RKO (cell line): Measurements from ENCODE around the gene ARHGAP42.

ENCODE experiments used
- DNase-seq: peaks from one replicate; pipeline ENCODE4 v3.0.0-alpha.2; 2016; ENCODE audit warnings: low spot score

The ARHGAP42 gene

GRCh38 chr11:100831929-100832494, 144.9 kb downstream of the ARHGAP42 start:
- no peak for DNase-seq

GRCh38 chr11:100832829-100833228, 145.7 kb downstream of the ARHGAP42 start:
- no peak for DNase-seq

DNA sequence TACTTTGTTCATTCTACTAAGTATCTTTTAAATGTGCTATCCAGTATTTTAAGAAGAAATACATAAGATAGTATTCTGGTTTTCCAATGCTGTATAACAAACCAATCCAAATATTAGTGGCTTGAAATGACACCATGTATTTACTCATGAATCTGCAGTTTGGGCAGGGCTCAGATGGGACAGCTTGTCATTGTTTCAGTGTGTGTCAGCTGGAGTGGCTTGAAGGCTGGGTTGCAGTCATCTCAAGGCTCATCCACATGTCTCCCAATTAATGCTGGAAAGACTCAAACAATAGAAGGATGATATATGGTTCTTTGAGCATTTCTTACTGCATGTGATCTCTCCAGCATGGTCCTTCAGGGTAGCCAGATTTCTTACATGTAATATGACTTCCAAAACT, 146.2 kb downstream of the ARHGAP42 start:
- no peak for DNase-seq

DNA sequence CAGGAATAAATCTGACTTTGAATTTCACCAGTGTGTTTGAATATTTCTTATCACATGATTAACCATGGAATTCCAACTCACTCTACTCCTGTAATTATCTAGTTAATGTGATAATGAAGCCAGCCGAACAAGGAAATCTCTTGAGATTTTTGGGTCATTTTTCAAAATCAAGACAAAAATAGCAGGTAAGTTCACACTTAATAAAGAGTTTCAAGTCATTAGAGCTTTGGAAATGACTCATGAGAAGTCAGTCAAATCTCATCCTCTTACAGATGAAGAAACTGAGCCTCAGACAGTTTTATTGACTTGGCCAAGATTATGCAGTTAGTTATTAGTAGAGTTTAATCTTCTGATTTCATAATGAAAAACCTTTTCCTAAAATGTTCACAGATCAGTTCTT, 148.8 kb downstream of the ARHGAP42 start:
- no peak for DNase-seq

DNA sequence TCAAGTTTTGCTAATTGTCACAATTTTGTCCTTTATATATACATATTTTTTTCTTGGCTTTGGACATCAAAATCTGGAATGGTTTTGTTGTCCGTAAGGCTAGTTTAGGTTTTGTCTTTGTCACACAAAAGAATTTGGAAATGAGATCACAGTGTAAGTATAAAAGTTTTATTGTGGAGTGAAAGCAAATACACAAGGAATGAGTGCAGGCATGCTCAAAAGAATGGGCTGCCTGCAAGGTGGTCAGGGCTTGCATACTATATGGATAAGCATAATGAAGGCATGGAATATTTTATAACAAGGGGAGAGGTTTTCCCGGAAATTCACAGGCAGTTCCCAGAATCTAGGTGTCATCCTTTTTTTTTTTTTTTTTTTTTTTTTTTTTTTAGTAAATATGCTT, 150.2 kb downstream of the ARHGAP42 start:
- DNase-seq = no peak

DNA sequence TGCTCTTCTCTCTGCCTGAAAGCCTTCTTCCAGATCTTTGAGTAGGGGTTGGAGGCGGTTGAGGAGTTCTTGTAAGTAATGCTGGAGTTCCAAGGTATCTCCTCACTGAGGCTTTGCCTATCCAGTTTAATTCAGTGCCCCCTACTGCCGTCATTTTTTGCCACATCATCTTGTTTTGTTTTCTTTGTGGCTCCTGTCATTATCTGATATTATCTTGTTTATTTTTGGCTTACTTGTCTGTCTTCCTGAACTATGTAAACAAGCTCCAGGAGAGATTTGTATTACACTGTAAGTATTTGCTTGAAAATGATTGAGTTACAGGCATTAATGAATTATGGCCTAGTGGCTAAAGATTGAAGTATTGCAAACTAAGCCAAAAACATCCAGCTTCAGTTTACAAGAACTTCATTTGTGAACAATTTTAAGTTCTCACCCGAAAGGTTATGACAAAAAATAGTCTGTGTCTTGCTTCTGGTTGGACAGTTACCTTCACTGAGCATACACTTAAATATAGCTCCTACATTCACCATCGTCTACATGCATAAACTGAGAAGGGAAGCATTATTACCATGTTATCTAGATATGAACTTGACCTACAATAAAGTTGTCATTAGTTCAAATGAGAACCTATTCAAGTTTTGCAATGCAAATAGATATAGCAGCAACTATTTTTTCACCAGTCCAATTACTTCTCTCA, 154.8 kb downstream of the ARHGAP42 start:
- DNase-seq = no peak

GRCh38 chr11:100847696-100848216, 160.7 kb downstream of the ARHGAP42 start:
- no peak for DNase-seq

GRCh38 chr11:100849009-100849900, 162.2 kb downstream of the ARHGAP42 start:
- no peak for DNase-seq

DNA sequence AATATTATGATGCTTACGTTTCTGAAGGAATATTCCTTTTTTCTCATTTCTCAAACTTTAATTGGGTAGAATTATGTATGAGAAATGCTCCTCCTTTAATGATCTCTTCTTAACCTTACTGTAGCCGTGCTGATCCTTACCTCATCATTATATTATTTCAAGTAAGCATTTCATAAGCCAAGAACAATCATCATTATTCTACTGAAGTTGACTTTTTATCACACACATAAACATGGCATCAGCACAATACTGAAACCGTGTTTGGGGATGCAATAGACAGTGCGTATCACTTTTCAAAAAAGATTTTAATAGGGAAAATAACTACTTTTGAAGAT, 162.8 kb downstream of the ARHGAP42 start:
- DNase-seq = no peak

DNA sequence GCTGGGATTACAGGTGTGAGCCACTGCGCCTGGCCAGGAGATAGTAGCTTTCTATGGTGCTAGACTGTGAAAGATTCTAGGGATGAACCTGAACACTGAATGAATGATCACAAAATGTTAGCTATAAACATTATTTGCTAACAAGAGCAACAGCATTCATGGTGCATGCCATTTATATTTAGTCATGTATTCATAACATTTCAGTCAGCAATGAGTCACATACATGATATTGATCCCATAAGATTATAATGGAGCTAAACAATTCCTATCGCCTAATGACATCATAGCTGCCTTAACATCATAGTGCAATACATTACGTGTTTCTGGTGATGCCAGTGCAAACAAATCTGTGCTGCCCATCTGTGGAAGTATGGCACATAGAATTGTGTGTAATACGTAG, 164.1 kb downstream of the ARHGAP42 start:
- DNase-seq = peak; percentile 47

DNA sequence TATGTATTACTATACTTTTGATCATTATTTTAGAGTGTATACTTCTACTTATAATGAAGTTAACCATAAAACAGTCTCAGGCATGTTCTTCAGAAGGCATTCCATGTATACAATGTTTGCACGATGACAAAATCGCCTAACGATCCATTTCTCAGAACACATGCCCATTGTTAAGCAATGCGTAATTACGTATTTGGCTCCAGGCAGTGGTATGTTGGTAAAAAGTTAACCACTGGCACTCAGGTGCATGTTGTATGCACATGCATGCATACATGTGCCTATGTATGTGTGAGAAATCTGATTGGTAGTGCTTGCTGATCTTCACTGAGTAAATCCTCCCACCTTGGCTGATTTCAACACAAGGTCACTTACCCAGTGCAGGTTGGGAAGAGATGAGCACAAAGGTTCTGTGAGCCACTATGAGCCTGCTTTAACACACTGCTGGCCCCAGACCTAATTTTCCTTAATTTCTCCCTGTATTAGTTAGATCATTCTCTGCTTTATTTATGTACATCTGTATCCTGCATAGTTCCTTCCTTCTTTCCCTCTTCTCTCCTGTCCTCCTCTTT, 164.6 kb downstream of the ARHGAP42 start:
- DNase-seq = no peak

DNA sequence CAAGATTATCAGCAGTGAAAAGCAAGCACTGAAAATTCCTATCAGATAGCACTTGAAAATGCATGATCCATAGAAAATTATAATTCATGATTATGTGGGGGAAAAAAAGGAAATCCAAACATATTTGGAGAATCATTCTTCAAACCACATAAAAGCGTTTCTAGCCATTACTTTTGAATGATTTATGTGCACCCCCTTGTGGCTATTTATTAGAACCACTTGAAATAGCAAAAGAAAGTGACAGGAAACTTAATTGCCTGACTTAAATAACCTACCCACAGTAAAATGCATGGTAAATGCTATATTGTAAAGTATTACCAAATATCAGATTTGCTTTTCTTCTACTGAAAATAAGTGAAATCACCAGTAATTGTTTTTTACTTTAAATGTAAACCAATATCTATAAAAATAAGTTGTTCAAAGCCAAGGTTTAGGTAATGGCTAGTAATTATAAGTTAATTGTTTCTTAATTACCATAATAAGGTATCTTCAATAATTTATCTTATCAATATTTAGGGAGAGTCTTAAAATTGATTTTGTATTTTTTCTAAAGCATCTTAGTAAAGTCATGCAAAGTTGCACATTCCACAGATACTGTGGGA, 168.5 kb downstream of the ARHGAP42 start:
- DNase-seq = peak; percentile 70

GRCh38 chr11:100857236-100858005, 170.3 kb downstream of the ARHGAP42 start:
- no peak for DNase-seq

- no peak for DNase-seq
These were observed 173.4 kb downstream of the ARHGAP42 start for GRCh38 chr11:100860318-100861155.

- no peak for DNase-seq
These were observed 174.1 kb downstream of the ARHGAP42 start for GRCh38 chr11:100861212-100861611.

GRCh38 chr11:100863080-100863581, 176.0 kb downstream of the ARHGAP42 start:
- no peak for DNase-seq

DNA sequence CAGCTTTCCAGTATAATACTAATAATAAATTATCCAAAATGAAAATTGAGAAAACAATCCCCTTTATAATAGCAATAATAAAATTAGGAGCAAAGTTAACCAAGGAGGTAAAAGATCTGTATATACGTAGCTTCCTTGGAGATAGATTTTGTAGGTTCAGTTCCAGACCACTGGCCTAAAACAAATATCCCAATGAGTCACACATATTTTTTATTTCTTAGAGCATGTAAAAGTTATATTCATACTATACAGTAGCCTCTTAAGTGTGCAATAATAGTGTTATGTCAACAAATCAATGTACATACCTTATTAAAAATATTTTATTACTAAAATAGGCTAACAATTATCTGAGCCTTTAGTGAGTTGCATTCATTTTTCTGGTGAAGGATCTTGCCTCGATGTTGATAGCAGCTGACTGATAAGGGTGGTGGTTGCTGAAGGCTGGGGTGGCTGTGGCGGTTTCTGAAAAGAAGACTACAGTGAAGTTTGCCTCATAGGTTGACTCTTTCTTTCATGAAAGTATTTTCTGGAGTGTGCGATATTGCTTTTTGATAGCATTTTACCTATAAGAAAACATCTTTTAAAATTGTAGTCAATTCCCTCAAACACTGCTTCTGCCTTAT, 178.5 kb downstream of the ARHGAP42 start:
- no peak for DNase-seq

DNA sequence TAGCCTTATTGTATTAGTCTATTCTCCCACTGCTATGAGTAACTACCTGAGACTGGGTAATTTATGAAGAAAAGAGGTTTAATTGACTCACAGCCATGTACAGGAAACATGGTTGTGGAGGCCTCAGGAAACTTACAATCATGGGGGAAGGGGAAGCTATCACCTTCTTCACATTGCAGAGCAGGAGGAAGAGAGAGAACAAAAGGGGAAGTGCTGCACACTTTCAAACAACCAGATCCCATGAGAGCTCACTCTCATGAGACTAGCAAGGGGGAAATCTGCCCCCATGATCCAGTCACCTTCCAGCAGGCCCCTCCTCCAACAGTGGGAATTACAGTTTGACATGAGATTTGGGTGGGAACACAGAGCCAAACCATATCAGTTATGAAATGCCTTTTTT, 179.4 kb downstream of the ARHGAP42 start:
- no peak for DNase-seq

GRCh38 chr11:100867606-100868005, 180.5 kb downstream of the ARHGAP42 start:
- DNase-seq = no peak

DNA sequence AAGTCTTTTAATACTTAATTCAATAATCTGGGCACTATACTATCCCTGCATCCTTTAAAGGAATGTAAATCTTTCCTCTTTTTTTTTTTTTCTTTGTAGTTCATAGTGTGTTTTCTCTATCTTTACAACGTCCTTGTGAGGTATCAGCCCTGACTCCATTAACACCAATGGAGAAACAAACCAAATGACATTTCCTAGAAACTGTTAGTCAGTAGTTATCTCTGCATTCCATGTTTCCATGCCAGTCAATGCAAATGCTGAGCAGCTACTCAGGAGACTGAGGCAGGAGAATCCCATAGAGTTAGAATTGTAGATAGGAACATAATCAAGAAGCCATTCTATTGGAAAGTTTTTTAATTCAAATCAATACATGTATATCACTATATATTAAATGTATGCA, 182.2 kb downstream of the ARHGAP42 start:
- DNase-seq = no peak
